K562 (cell line): ENCODE measurements around the gene PFKL. TPM values are rescaled to one million over a fixed set of nuclear protein-coding genes. Genes with fewer than 3 reads are reported as not detected.

ENCODE experiments used
- ATAC-seq: fragments of 200-7000 bp; cut with Tn5 transposase; 3 replicates; pipeline ENCODE4 v1.9.1; 2020; ENCODE audit warnings: moderate library complexity
- BruUV-seq: library from RNA; stranded (reverse); fragments of 400-500 nt; replicated peaks from 2 replicates; lab custom pipeline; 2021; lab: Mats Ljungman, UMichigan
- CTCF ChIA-PET: fragments of 300-600 bp; formaldehyde crosslinking; extraction: SDS; loops from one replicate; lab custom pipeline; 2021; ENCODE audit warnings: low intra/inter-chr PET ratio; lab: Yijun Ruan, JAX
- POLR2A ChIA-PET: fragments of 300-600, 350-650 bp; sonication (Branson Sonifier 250); formaldehyde crosslinking; extraction: SDS; loops from one replicate; lab custom pipeline; 2021; ENCODE audit warnings: antibody characterized with exemption, inconsistent platforms; lab: Yijun Ruan, JAX
- DNase-seq, 4 experiments: peaks; one replicate each; pipeline versions ENCODE4 v3.0.0 to v3.0.0-alpha.2; 2011 to 2018; ENCODE audit warnings: low spot score in 3 of 4, mixed read lengths in 3 of 4; ENCODE audit errors: extremely low read depth in 1 of 4
- FAIRE-seq: peaks from 2 replicates; lab custom pipeline; 2011; peaks lifted over from hg19 to GRCh38; lab: Jason Lieb, UNC
- H2AFZ ChIP-seq: 2 replicates; pipeline ENCODE4 v1.6.0; 2011; ENCODE audit warnings: low read depth, low read length, control low read depth, inconsistent platforms
- H3K27ac ChIP-seq: fragments of 200-600 bp; 3 replicates; pipeline ENCODE4 v1.8.0; 2011; ENCODE audit warnings: low read depth, mild to moderate bottlenecking, control low read depth, inconsistent platforms, low read length, moderate library complexity, mixed read lengths; ENCODE audit errors: extremely low read depth
- H3K27me3 ChIP-seq, 2 experiments: fragments of 300-600 bp in 1 of 2; 2 replicates in 1 of 2; 3 replicates in 1 of 2; pipeline versions ENCODE4 v1.6.0 to v1.8.0; 2011; ENCODE audit warnings: inconsistent platforms in 2 of 2, low read length in 2 of 2, mild to moderate bottlenecking in 1 of 2, mixed read lengths in 1 of 2, moderate library complexity in 1 of 2; ENCODE audit not compliant: control insufficient read depth in 2 of 2, insufficient read depth in 2 of 2
- H3K36me3 ChIP-seq: fragments of 300-600 bp; 3 replicates; pipeline ENCODE4 v1.8.0; 2011; ENCODE audit warnings: mild to moderate bottlenecking, low read length, inconsistent platforms; ENCODE audit not compliant: control insufficient read depth, insufficient read depth
- H3K4me1 ChIP-seq, 2 experiments: fragments of 200-600 bp in 1 of 2; replicated peaks in 1 of 2; 2 replicates in 1 of 2; 3 replicates in 1 of 2; pipeline versions ENCODE4 v1.5.1 to v1.8.0; 2011; ENCODE audit warnings: inconsistent platforms in 2 of 2, low read length in 2 of 2, mild to moderate bottlenecking in 1 of 2, mixed read lengths in 1 of 2, moderate library complexity in 1 of 2; ENCODE audit not compliant: control insufficient read depth in 2 of 2, insufficient read depth in 2 of 2
- H3K4me2 ChIP-seq: 2 replicates; pipeline ENCODE4 v1.6.1; 2011; ENCODE audit warnings: low read length, control low read depth, inconsistent platforms, mixed read lengths; ENCODE audit not compliant: insufficient read depth
- H3K4me3 ChIP-seq: fragments of 200-600 bp; sonication (generic), shearing (Covaris generic); 2 replicates; pipeline ENCODE4 v1.5.1; 2016; ENCODE audit warnings: control low read depth, inconsistent platforms
- H3K79me2 ChIP-seq: fragments of 200-600 bp; 3 replicates; pipeline ENCODE4 v1.8.0; 2011; ENCODE audit warnings: low read length, inconsistent platforms; ENCODE audit not compliant: control insufficient read depth, insufficient read depth
- H3K9ac ChIP-seq, 2 experiments: 2 replicates each; pipeline versions ENCODE4 v1.6.0 to v1.6.1; 2011; ENCODE audit warnings: low read depth in 2 of 2, low read length in 2 of 2, control low read depth in 1 of 2, inconsistent platforms in 1 of 2, mild to moderate bottlenecking in 1 of 2, mixed read lengths in 1 of 2; ENCODE audit not compliant: insufficient read depth in 1 of 2
- H3K9me1 ChIP-seq: one replicate; pipeline ENCODE4 v1.6.0; 2011; ENCODE audit warnings: inconsistent platforms, mild to moderate bottlenecking, low read length, moderate library complexity; ENCODE audit not compliant: control insufficient read depth, insufficient read depth
- H3K9me3 ChIP-seq: replicated peaks from 2 replicates; pipeline ENCODE4 v1.5.1; 2011; ENCODE audit warnings: low read depth, low read length, inconsistent platforms; ENCODE audit not compliant: control insufficient read depth, insufficient read depth
- H4K20me1 ChIP-seq: replicated peaks from 2 replicates; pipeline ENCODE4 v1.6.1; 2011; ENCODE audit warnings: low read length, inconsistent platforms, mixed read lengths; ENCODE audit not compliant: control insufficient read depth, insufficient read depth
- DLX4 ChIP-seq: fragments of 250-450 bp; sonication (Bioruptor Pico); IDR thresholded peaks from 2 replicates; pipeline ENCODE4 v1.6.1; 2021; ENCODE audit warnings: mild to moderate bottlenecking
- MEF2D ChIP-seq: conservative IDR thresholded peaks from 2 replicates; pipeline ENCODE4 v1.6.1; 2016; ENCODE audit warnings: low read depth, missing genetic modification characterization, missing compliant biosample characterization
- POLR2G ChIP-seq: fragments of 200-400 bp; formaldehyde crosslinking; IDR thresholded peaks from 2 replicates; pipeline ENCODE4 v1.6.1; 2017; ENCODE audit warnings: low read depth, mild to moderate bottlenecking, antibody characterized with exemption, low read length, moderate library complexity
- RBM14 ChIP-seq: fragments of 200-400 bp; formaldehyde crosslinking; IDR thresholded peaks from 2 replicates; pipeline ENCODE4 v1.6.1; 2018; ENCODE audit warnings: low read depth, mild to moderate bottlenecking, low read length, moderate library complexity, borderline replicate concordance; ENCODE audit not compliant: insufficient read depth
- WGBS: fragments of 100-300 bp; shearing (Covaris generic); methylation state at CpG from one replicate; pipeline ENCODE4 v1.1.6; 2016; ENCODE audit warnings: low coverage, mixed read lengths; ENCODE audit not compliant: insufficient coverage; ENCODE audit errors: missing lambda C conversion rate; 5-methylcytosine and 5-hydroxymethylcytosine counted together
- in situ Hi-C: fragments of 300-500 bp; cut with MboI; formaldehyde crosslinking; loops from 4 replicates; pipeline ENCODE4 v1.15.0; 2018; ENCODE audit warnings: inconsistent platforms, mixed read lengths
- intact Hi-C: fragments of 100-400 bp; cut with micrococcal nuclease; formaldehyde crosslinking; loops from 2 replicates; pipeline ENCODE4 v1.14.2; 2022
- polyA plus RNA-seq, 8 experiments: library from polyadenylated mRNA; depleted of rRNA in 4 of 8; stranded (reverse) in 5 of 8; unstranded in 3 of 8; fragments of >200 nt; fragmentation: Nextera tagmentation in 2 of 8; fragmentation: Illumina TruSeq in 1 of 8; extraction: Ambion mirVana in 2 of 8; extraction: Trizol in 1 of 8; gene quantifications; 2 replicates each; pipeline versions ENCODE4 v1.2.1 to v1.2.3, GENCODE V29; 2011 to 2014; ENCODE audit warnings: inconsistent platforms in 1 of 8, missing spikeins in 1 of 8
- total RNA-seq, 7 experiments: library from RNA; depleted of rRNA in 6 of 7; stranded (reverse); fragments of >200 nt in 6 of 7; fragmentation: Illumina TruSeq in 2 of 7; extraction: Trizol in 2 of 7; gene quantifications; 2 replicates each; pipeline versions ENCODE4 v1.2.1 to v1.2.3, GENCODE V29; 2011 to 2021; ENCODE audit warnings: low replicate concordance in 1 of 7
- TF ChIP-seq, protein P1 (sequence below), 3 experiments: fragments of 200-800 bp in 1 of 3; fragments of 250-450 bp in 1 of 3; fragments of 450-650 bp in 1 of 3; sonication (Bioruptor Pico) in 1 of 3; sonication (Bioruptor generic) in 1 of 3; formaldehyde crosslinking in 1 of 3; IDR thresholded peaks; 2 replicates each; pipeline versions ENCODE4 v1.6.1 to v1.8.0; 2016 to 2022; ENCODE audit warnings: mild to moderate bottlenecking in 2 of 3, missing genetic modification characterization in 2 of 3, missing compliant biosample characterization in 1 of 3, moderate library complexity in 1 of 3

The PFKL gene
- total and polyA plus RNA-seq, 9 of the 15 experiments (the other 6 are each of a cell fraction or from before 2014, with no cell fraction given), result 1.1 to 124 (median 45.6) TPM

- no peak for ATAC-seq
- Histone ChIP-seq H3K27ac (no peak overlapping the region), H3K4me2 (no peak overlapping the region), H3K36me3 (peaks cover 12% of the 10 kb centered on the region; the same call in 1 of the 3 replicates), H3K9ac (no peak overlapping the region; a peak in 1 of 4 replicates), H3K4me3 (no peak overlapping the region), H3K27me3 (no peaks in the 10 kb centered on the region), H4K20me1 (peaks cover 15% of the 10 kb centered on the region), H2AFZ (no peak overlapping the region), H3K79me2 (no peaks in the 10 kb centered on the region), H3K4me1 (peaks cover 0 to 71% of the 10 kb centered on the region in 2 experiments; a peak in 2 of 5 replicates), H3K9me3 (no peaks in the 10 kb centered on the region), H3K9me1 (peaks cover 7% of the 10 kb centered on the region)
- CTCF ChIA-PET, result no interaction called here
- in situ Hi-C loops (no loop called here), intact Hi-C loops (no loop called here)
- TF ChIP-seq MEF2D (tag), result no peak
- TF ChIP-seq, protein P1, sequence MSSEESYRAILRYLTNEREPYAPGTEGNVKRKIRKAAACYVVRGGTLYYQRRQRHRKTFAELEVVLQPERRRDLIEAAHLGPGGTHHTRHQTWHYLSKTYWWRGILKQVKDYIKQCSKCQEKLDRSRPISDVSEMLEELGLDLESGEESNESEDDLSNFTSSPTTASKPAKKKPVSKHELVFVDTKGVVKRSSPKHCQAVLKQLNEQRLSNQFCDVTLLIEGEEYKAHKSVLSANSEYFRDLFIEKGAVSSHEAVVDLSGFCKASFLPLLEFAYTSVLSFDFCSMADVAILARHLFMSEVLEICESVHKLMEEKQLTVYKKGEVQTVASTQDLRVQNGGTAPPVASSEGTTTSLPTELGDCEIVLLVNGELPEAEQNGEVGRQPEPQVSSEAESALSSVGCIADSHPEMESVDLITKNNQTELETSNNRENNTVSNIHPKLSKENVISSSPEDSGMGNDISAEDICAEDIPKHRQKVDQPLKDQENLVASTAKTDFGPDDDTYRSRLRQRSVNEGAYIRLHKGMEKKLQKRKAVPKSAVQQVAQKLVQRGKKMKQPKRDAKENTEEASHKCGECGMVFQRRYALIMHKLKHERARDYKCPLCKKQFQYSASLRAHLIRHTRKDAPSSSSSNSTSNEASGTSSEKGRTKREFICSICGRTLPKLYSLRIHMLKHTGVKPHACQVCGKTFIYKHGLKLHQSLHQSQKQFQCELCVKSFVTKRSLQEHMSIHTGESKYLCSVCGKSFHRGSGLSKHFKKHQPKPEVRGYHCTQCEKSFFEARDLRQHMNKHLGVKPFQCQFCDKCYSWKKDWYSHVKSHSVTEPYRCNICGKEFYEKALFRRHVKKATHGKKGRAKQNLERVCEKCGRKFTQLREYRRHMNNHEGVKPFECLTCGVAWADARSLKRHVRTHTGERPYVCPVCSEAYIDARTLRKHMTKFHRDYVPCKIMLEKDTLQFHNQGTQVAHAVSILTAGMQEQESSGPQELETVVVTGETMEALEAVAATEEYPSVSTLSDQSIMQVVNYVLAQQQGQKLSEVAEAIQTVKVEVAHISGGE (CRISPR knock-in tag; IDR thresholded peaks at IDR 0.05), result no peak
- TF ChIP-seq DLX4 (CRISPR knock-in tag), result no peak
- TF ChIP-seq POLR2G, result peak; percentile 28
- TF ChIP-seq RBM14, result no peak
- DNase-seq, result no peak
- WGBS, result 61% methylated on average over 16 of the region's 16 CpGs
- BruUV-seq, result no TSS peak
- POLR2A ChIA-PET, result interaction anchor here (0.6 to 1.1 kb wide), 4 partner anchors 9 to 163 kb away, joined by 3 to 5 read pairs (median 4); no protein-coding TSS in a partner anchor
- no peak for FAIRE-seq
Observed at GRCh38 chr21:44331209-44331608, 31.4 kb downstream of the PFKL start.
